Immature natural killer cell (primary cell): ENCODE data around the gene ARFGEF3. TPM values are rescaled to one million over a fixed set of nuclear protein-coding genes. Genes with fewer than 3 reads are reported as not detected.

Experiments used
- DNase-seq, 3 donors: peaks; one replicate each; pipeline ENCODE4 v3.0.0; 2022; ENCODE audit warnings: mixed read lengths in 1 of 3
- H3K27ac Mint-ChIP-seq, 6 donors: one replicate each; pipeline ENCODE4 v1.8.0; 2020; ENCODE audit warnings: mixed read lengths in 6 of 6, mild to moderate bottlenecking in 5 of 6, inconsistent platforms in 4 of 6, moderate library complexity in 3 of 6
- H3K27me3 Mint-ChIP-seq, 3 donors: one replicate each; pipeline ENCODE4 v1.8.0; 2020 to 2021; ENCODE audit warnings: low read depth in 3 of 3, mild to moderate bottlenecking in 3 of 3, mixed read lengths in 3 of 3, moderate library complexity in 3 of 3, inconsistent platforms in 1 of 3
- H3K36me3 Mint-ChIP-seq, 3 donors: one replicate each; pipeline ENCODE4 v1.8.0; 2020; ENCODE audit warnings: mixed read lengths in 3 of 3, inconsistent platforms in 2 of 3, mild to moderate bottlenecking in 2 of 3
- H3K4me1 Mint-ChIP-seq, 2 donors: one replicate each; pipeline ENCODE4 v1.8.0; 2020; ENCODE audit warnings: inconsistent platforms in 2 of 2, mild to moderate bottlenecking in 2 of 2, mixed read lengths in 2 of 2, moderate library complexity in 1 of 2
- H3K4me3 Mint-ChIP-seq, 5 donors: one replicate each; pipeline ENCODE4 v1.8.0; 2020; ENCODE audit warnings: mild to moderate bottlenecking in 5 of 5, mixed read lengths in 5 of 5, inconsistent platforms in 3 of 5, moderate library complexity in 3 of 5
- H3K9me3 Mint-ChIP-seq, 6 donors: one replicate each; pipeline ENCODE4 v1.8.0; 2020; ENCODE audit warnings: mild to moderate bottlenecking in 6 of 6, mixed read lengths in 6 of 6, inconsistent platforms in 4 of 6, moderate library complexity in 3 of 6
- polyA plus RNA-seq, 3 donors: library from polyadenylated mRNA; unstranded; fragments of 300-500 nt; fragmentation: Illumina TruSeq; gene quantifications; one replicate each; pipeline ENCODE4 v1.2.3, GENCODE V29; 2021

ARFGEF3 gene
- polyA plus RNA-seq, 3 donors from 2014 or later: 0.03 TPM; not detected in 2

DNA sequence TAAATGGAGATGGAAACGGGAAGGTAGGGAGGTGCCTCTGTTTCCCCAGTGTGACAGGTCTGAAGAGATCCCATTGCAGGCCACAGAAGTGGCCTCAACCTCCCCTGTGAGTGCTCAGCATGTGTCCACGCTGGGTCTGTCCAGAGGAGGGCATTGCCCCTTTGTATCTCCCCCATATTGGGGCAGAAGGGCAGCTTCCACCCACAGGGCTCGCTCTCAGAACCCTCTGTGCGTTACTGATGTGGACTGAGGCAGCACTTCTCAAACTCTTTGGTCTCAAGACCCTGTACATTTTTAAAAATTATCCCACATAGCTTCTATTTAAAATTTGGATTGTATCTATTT lies 22.0 kb downstream of the ARFGEF3 start:
- no peaks in the 10 kb centered on the region for H3K36me3 Mint-ChIP-seq
- H3K4me3 Mint-ChIP-seq: no peak overlapping the region
- no peak for DNase-seq
- H3K27ac Mint-ChIP-seq: no peak overlapping the region
- H3K4me1 Mint-ChIP-seq: no peaks in the 10 kb centered on the region
- H3K27me3 Mint-ChIP-seq: peaks cover 0 to 25% (median 13%) of the 10 kb centered on the region in 3 donors
- H3K9me3 Mint-ChIP-seq: peaks cover 0 to 8% (median 1%) of the 10 kb centered on the region in 6 donors

DNA sequence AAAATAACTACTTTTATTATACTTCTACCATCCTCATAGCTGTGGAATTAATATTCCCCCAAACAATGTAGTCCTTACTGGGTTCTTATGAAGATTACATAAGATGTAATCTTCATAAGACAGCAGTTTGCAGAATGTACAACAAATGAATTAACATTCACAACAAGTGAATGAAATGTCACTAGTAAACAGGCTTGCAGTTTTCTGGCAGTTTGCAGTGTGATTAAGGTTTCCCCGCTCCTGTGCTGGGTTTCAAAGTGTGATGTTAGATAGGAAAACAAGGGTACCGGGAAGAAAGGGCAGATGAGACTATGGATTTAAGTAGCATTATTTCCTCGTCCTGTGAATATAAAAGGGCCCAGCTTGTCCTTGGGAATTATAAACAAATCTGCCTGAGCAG lies 22.5 kb downstream of the ARFGEF3 start:
- Mint-ChIP-seq H3K4me3 (no peak overlapping the region), H3K4me1 (no peaks in the 10 kb centered on the region), H3K36me3 (no peaks in the 10 kb centered on the region), H3K27me3 (peaks cover 0 to 28% (median 14%) of the 10 kb centered on the region in 3 donors), H3K27ac (no peak overlapping the region), H3K9me3 (peaks cover 0 to 4% (median 1%) of the 10 kb centered on the region in 6 donors)
- no peak for DNase-seq

DNA sequence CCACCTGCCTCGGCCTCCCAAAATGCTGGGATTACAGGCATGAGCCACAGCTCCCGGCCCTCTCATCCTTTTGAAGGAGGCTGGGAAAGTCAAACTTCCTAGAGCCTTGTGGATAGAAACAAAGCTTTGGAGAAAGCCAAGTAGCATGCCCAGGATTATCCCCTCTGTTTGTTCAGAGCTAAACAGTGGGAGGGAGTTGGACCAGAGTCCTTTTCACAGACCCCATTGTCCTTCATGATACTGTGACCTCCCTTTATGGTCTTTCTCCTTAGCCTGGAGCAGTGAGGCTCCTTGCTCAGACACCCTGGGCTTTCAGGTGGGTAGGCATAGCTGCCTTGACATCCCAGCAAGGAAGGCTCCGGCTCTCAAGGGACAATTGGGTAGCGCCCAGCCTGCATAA lies 25.4 kb downstream of the ARFGEF3 start:
- DNase-seq: no peak
- no peaks in the 10 kb centered on the region for H3K36me3 Mint-ChIP-seq
- no peaks in the 10 kb centered on the region for H3K4me1 Mint-ChIP-seq
- no peak overlapping the region for H3K27ac Mint-ChIP-seq
- H3K9me3 Mint-ChIP-seq: no peaks in the 10 kb centered on the region
- peaks cover 0 to 12% (median 5%) of the 10 kb centered on the region in 3 donors for H3K27me3 Mint-ChIP-seq
- no peak overlapping the region for H3K4me3 Mint-ChIP-seq

DNA sequence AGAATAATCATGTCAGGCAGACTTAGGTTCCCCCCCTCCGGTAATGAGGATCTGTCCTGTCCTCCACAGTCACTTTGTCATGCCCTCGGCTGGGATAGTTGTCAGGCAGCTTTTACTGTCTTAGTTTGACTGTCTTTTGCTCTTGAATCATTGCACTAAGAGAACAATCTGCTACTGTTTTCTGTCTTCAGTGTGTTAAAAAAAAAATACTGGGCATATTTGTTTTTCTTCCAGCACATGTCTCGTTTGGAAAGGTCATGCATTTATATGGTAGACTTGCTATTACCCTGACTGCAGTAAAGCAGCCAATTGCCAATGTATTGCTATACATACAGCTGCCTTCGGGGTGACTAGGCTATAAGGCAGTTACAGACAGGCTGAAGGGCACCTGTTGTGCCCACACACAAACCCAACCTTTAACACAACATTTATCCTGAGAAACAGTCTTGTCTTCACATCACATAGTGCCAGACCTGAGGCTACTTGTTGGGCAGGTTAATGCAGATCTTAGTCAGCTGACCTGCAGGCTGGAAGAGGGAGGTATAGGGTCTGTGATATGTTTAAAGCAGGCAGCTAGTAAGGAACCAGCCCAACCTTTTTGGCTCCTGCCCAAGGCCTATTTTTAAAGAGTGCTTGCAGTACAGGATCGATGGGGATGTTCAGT lies 26.7 kb downstream of the ARFGEF3 start:
- no peak overlapping the region for H3K4me3 Mint-ChIP-seq
- H3K27me3 Mint-ChIP-seq: peaks cover 0 to 6% (median 3%) of the 10 kb centered on the region in 3 donors
- DNase-seq: no peak
- no peaks in the 10 kb centered on the region for H3K36me3 Mint-ChIP-seq
- no peaks in the 10 kb centered on the region for H3K9me3 Mint-ChIP-seq
- no peak overlapping the region for H3K27ac Mint-ChIP-seq
- no peaks in the 10 kb centered on the region for H3K4me1 Mint-ChIP-seq

DNA sequence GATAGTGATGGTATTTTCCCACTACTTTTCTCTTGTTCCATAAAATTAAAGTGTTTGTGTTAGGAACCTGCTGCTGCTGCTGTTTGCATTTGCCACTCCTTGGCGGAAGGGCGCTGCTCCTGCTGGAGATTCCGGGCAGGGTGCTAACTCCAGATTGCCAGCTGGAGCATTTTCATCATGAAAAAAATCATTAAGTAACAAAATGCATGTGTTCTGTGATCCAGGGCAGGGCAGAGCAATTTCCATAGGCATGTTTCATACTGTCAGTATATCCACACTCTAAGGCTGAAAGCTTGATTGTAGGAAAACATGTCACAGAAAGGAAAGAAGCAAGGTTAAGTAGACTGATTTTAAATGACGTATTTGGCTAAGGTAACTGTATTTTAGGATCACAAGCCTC lies 32.5 kb downstream of the ARFGEF3 start:
- H3K27me3 Mint-ChIP-seq: peaks cover 0 to 3% (median 0%) of the 10 kb centered on the region in 3 donors
- no peaks in the 10 kb centered on the region for H3K9me3 Mint-ChIP-seq
- no peaks in the 10 kb centered on the region for H3K4me1 Mint-ChIP-seq
- H3K36me3 Mint-ChIP-seq: no peaks in the 10 kb centered on the region
- no peak overlapping the region for H3K4me3 Mint-ChIP-seq
- H3K27ac Mint-ChIP-seq: no peak overlapping the region
- no peak for DNase-seq

DNA sequence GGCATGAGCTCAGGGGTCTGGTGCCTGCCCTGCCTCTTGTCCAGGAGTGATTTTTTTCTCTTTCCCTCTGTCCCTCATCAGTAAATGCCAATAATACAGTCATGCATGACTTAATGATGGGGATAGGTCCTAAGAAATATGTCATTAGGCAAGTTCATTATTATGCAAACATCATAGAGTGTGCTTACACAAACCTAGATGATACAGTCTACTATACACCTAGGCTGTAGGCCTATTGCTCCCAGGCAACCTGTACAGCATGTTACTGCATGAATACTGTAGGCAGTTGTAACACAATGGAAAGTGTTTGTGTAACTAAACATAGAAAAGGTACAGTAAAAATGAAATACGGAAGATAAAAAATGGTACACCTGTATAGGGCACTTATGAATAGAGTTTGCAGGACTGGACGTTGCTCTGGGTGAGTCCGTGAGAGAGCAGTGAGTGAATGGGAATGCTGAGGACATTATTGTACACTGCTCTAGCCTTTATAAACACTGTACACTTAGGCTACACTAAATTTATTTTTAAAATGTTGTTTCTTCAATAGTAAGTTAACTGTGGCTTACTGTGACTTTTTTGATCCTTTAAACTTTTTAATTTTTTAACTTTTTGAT lies 34.5 kb downstream of the ARFGEF3 start:
- Mint-ChIP-seq H3K27ac (no peak overlapping the region), H3K27me3 (peaks cover 0 to 10% (median 0%) of the 10 kb centered on the region in 3 donors)
- no peak for DNase-seq

DNA sequence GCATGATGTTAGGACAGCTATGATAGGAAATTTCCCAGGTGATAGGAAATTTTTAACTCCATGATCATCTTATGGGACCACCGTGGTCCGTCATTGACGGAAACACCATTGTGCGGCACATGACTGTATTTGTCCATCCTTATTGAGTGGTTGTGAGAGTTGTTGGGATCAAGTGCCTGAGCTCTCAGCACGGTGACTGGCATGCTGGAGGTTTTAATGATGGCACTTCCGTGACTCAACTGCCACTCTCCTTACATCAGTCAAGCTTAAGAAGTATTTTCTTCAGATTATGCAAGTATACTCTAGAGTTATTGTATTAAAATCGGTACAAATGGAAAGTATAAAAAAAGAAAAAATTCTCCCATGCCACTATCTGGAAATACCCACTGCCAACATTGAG lies 35.8 kb downstream of the ARFGEF3 start:
- Mint-ChIP-seq H3K36me3 (no peaks in the 10 kb centered on the region), H3K27me3 (peaks cover 0 to 10% (median 0%) of the 10 kb centered on the region in 3 donors), H3K4me1 (no peaks in the 10 kb centered on the region), H3K4me3 (no peak overlapping the region), H3K9me3 (no peaks in the 10 kb centered on the region), H3K27ac (no peak overlapping the region)
- no peak for DNase-seq

More for the DNA sequence above, 34.5 kb downstream of the ARFGEF3 start:
- Mint-ChIP-seq H3K4me3 (no peak overlapping the region), H3K36me3 (no peaks in the 10 kb centered on the region), H3K4me1 (no peaks in the 10 kb centered on the region), H3K9me3 (no peaks in the 10 kb centered on the region)

DNA sequence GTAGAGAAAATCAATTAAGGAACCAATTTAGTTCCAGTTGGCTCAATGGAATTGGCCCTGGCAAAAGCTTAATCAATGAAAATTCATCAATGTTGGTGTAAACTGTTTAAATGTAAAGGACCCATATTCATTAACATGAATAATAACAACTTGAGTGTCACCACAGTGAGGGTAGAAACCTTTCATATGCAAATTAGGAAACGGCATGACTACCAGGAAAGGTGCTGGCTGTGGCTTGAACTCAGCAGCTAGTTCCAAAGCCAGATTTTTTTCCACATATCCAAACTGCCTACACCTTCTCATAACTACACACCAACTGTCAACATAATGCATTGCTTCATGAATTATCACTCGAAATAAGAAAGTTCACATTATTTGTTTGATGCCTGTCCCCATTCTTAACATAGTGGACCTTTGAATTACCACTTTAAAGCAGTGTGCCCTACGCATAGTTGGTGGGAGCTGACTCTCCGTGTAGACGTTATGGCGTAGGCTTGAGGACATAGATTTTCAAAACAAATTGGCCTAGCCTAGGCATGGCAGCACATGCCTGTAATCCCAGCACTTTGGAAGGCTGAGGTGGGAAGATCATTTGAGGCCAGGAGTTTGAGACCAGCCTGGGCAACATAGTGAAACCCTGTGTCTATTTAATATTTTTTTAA lies 36.8 kb downstream of the ARFGEF3 start:
- DNase-seq: no peak
- Mint-ChIP-seq H3K9me3 (peaks cover 0 to 1% (median 0%) of the 10 kb centered on the region in 6 donors), H3K4me1 (no peaks in the 10 kb centered on the region), H3K27me3 (peaks cover 0 to 10% (median 0%) of the 10 kb centered on the region in 3 donors), H3K36me3 (no peaks in the 10 kb centered on the region), H3K4me3 (no peak overlapping the region), H3K27ac (no peak overlapping the region)

DNA sequence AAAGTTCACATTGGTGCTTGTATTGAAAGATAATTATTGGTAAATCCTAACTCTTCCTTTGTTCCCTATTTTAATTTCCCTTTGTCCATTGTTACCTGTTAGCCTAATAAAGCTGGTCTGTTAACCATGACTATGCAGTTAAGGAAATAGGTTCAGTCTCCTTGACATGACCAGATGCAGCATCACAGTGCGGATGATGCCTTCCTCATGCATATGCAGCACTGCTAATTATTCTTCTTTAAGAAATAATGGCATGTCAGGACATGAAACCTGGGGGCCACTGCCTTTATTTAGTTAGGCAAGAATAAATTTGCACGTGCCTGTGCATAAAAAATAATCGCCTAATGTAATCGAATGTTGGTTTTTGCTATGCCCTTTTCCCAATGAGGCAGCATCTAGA lies 40.1 kb downstream of the ARFGEF3 start:
- no peaks in the 10 kb centered on the region for H3K4me1 Mint-ChIP-seq
- no peak overlapping the region for H3K4me3 Mint-ChIP-seq
- peaks cover 0 to 15% (median 3%) of the 10 kb centered on the region in 3 donors for H3K27me3 Mint-ChIP-seq
- no peaks in the 10 kb centered on the region for H3K36me3 Mint-ChIP-seq
- H3K9me3 Mint-ChIP-seq: peaks cover 0 to 4% (median 0%) of the 10 kb centered on the region in 6 donors
- no peak overlapping the region for H3K27ac Mint-ChIP-seq
- no peak for DNase-seq

DNA sequence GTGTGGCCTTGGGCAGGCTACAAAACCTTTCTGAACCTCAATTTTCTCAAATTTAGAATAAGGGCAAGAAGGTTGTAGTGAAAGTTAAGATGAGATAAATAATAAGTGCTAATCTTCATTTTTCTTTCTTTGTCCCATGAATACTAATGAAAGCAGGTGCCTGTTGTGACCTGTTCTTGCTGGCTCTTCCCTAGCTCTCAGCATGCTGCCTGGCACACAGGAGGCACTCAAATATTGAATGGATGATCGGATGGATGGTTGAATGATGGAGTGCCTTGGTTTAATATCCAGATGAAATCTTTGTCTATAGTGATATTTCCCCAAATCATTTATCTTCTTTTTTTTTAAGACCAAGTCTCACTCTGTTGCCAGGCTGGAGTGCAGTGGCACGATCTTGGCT lies 41.6 kb downstream of the ARFGEF3 start:
- H3K4me3 Mint-ChIP-seq: no peak overlapping the region
- no peak for DNase-seq
- H3K27ac Mint-ChIP-seq: no peak overlapping the region

DNA sequence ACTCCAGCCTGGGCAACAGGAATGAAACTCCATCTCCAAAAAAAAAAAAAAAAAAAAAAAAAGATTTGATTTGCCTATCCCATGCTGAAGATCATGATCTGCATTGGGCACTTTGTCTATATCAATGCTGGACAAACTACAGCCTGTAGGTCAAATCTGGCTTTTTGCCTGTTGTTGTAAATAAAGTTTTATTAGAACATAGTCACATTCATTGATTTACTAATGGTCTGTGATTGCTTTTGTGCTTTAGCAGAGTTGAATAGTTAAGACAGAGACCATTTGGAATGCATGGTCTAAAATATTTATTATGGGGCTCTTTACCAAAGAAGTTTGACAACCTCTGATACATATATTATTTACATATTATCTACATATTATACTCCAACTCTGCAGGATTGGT lies 42.6 kb downstream of the ARFGEF3 start:
- no peak for DNase-seq
- H3K27me3 Mint-ChIP-seq: peaks cover 0 to 11% (median 3%) of the 10 kb centered on the region in 3 donors
- no peaks in the 10 kb centered on the region for H3K36me3 Mint-ChIP-seq
- H3K27ac Mint-ChIP-seq: no peak overlapping the region
- H3K9me3 Mint-ChIP-seq: peaks cover 0 to 4% (median 0%) of the 10 kb centered on the region in 6 donors
- H3K4me1 Mint-ChIP-seq: no peaks in the 10 kb centered on the region
- no peak overlapping the region for H3K4me3 Mint-ChIP-seq

More for the DNA sequence above, 41.6 kb downstream of the ARFGEF3 start:
- Mint-ChIP-seq H3K4me1 (no peaks in the 10 kb centered on the region), H3K9me3 (peaks cover 0 to 4% (median 0%) of the 10 kb centered on the region in 6 donors), H3K27me3 (peaks cover 0 to 15% (median 3%) of the 10 kb centered on the region in 3 donors), H3K36me3 (no peaks in the 10 kb centered on the region)

DNA sequence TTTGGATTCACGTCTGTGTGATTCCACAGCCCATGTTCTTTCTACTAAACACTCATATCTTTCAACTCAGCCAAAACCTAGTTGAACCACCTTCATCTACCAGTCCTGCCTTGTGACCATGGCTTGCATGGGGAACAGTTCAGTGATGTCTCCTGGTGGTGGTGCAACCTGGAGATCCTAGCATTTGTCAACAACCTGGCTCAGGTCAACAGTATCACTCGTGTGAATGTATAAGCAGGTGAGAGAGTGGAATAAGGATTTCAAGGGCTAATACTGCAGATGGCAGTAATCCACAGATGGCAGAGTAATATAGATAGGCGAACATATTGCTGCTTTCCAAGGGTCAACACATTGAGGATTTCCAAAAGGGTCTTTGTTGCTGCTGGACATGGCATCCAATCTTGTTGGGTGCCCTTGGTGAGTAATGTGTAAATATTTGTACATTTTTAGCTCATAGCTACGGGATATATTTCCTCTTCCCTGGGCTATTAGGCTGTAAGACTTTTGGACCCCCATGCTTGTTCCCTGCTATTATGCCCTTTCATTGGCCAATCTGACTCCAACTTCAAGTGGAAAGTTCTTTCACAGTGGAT lies 43.1 kb downstream of the ARFGEF3 start:
- H3K27ac Mint-ChIP-seq: no peak overlapping the region
- peaks cover 0 to 14% (median 3%) of the 10 kb centered on the region in 3 donors for H3K27me3 Mint-ChIP-seq
- no peaks in the 10 kb centered on the region for H3K4me1 Mint-ChIP-seq
- H3K4me3 Mint-ChIP-seq: no peak overlapping the region
- DNase-seq: no peak
- no peaks in the 10 kb centered on the region for H3K36me3 Mint-ChIP-seq
- peaks cover 0 to 4% (median 0%) of the 10 kb centered on the region in 6 donors for H3K9me3 Mint-ChIP-seq

DNA sequence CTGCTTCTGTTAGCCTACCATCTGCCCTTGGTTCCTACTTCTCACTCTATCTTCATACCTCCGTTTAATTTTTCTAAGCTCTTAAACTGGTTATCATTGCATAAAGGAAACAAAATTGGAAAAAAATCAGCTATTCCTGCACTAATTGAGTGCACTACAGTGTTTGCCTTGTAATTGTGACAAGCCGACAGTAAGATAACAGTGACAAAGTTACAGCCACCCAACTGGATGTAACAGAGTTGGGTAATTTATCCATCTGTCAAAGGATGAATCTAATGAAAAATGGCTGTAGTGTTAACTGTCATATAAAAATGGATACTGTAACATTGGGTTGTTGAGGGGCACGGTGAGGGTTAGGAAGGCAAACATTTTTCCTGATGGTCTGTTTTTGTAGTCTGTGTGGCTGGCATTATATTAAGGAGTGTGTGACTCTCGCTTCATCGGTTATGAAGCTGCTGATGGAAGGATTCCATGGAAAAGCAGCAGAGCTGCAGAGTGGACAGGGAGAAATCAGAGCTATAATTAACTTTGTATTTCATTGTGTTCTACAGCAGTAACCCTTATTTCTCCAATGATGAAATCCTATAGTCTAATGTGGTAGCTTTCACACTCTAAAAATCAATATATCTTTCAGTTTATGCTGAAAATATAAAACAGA lies 43.8 kb downstream of the ARFGEF3 start:
- Mint-ChIP-seq H3K9me3 (peaks cover 0 to 4% (median 0%) of the 10 kb centered on the region in 6 donors), H3K36me3 (no peaks in the 10 kb centered on the region), H3K4me3 (no peak overlapping the region), H3K27ac (no peak overlapping the region), H3K27me3 (peaks cover 0 to 13% (median 3%) of the 10 kb centered on the region in 3 donors), H3K4me1 (no peaks in the 10 kb centered on the region)
- DNase-seq: no peak
